Body of pancreas (tissue), 4 donors: ENCODE measurements around the gene LGR4. TPM values are rescaled to one million over a fixed set of nuclear protein-coding genes. Genes with fewer than 3 reads are reported as not detected.

Source experiments
- ATAC-seq: fragments of 150-250 bp; one replicate; pipeline ENCODE4 v1.9.1; 2016
- DNase-seq, 4 donors: peaks; one replicate each; pipeline ENCODE4 v3.0.0-alpha.2; 2019
- H3K27ac ChIP-seq, 4 donors: fragments of 200-600 bp; sonication (generic); 1 replicate in 3 of 4; 2 replicates in 1 of 4; pipeline versions ENCODE4 v1.5.1 to v1.6.1; 2016 to 2019; ENCODE audit warnings: mild to moderate bottlenecking in 1 of 4, mixed read lengths in 1 of 4, moderate library complexity in 1 of 4
- H3K27me3 ChIP-seq, 2 donors: fragments of 200-600 bp; sonication (generic); one replicate each; pipeline ENCODE4 v1.6.0; 2016; ENCODE audit warnings: mild to moderate bottlenecking in 1 of 2
- H3K36me3 ChIP-seq, 2 donors: fragments of 200-600 bp; sonication (generic); replicated peaks in 1 of 2; 2 replicates each; pipeline ENCODE4 v1.5.1; 2016; ENCODE audit warnings: low read depth in 2 of 2; ENCODE audit not compliant: insufficient read depth in 1 of 2
- H3K4me1 ChIP-seq: fragments of 200-600 bp; sonication (generic); one replicate; pipeline ENCODE4 v1.6.0; 2016
- H3K4me3 ChIP-seq, 2 donors: fragments of 200-600 bp; sonication (generic); 1 replicate in 1 of 2; 2 replicates in 1 of 2; pipeline ENCODE4 v1.5.1; 2016 to 2019
- H3K9me3 ChIP-seq, 3 donors: fragments of 200-600 bp; sonication (generic); 1 replicate in 2 of 3; 2 replicates in 1 of 3; pipeline ENCODE4 v1.5.1; 2016
- POLR2A ChIP-seq, 3 donors: fragments of 450-650 bp; IDR thresholded peaks; one replicate each; pipeline ENCODE4 v1.6.1; 2016; ENCODE audit warnings: antibody characterized with exemption in 3 of 3, mild to moderate bottlenecking in 2 of 3
- WGBS, 2 donors: methylation state at CpG; one replicate each; pipeline ENCODE4 v1.1.5; 2017; 5-methylcytosine and 5-hydroxymethylcytosine counted together
- intact Hi-C: fragments of 100-400 bp; cut with DNase I; formaldehyde crosslinking; loops from one replicate; pipeline ENCODE4 v1.15.1; 2023
- total RNA-seq, 2 donors: library from RNA; depleted of rRNA; stranded (reverse); fragments of >200 nt; gene quantifications; one replicate each; pipeline ENCODE4 v1.1.0, GENCODE V29; 2016
- TF ChIP-seq, protein P1 (sequence below), 7 experiments: fragments of 450-650 bp in 4 of 7; fragments of 200-600 bp in 3 of 7; sonication (generic) in 3 of 7; IDR thresholded peaks; one replicate each; pipeline ENCODE4 v1.5.1; 2016 to 2019; ENCODE audit warnings: antibody characterized with exemption in 7 of 7

LGR4 gene
- total RNA-seq, 2 donors from 2014 or later: 120 to 145 TPM

GRCh38 chr11:27487706-27488105 is 15.1 kb upstream of the LGR4 start:
- H3K4me3 ChIP-seq: no peak overlapping the region
- H3K4me1 ChIP-seq: peaks cover 4% of the 10 kb centered on the region
- no peak overlapping the region for H3K27ac ChIP-seq
- ATAC-seq (no peak), DNase-seq (no peak)
- no peaks in the 10 kb centered on the region for H3K27me3 ChIP-seq
- intact Hi-C loops: loop anchor here (5.0 to 10.0 kb wide), 2 partner anchors 203 to 305 kb away; no protein-coding TSS in a partner anchor
- TF ChIP-seq, protein P1, sequence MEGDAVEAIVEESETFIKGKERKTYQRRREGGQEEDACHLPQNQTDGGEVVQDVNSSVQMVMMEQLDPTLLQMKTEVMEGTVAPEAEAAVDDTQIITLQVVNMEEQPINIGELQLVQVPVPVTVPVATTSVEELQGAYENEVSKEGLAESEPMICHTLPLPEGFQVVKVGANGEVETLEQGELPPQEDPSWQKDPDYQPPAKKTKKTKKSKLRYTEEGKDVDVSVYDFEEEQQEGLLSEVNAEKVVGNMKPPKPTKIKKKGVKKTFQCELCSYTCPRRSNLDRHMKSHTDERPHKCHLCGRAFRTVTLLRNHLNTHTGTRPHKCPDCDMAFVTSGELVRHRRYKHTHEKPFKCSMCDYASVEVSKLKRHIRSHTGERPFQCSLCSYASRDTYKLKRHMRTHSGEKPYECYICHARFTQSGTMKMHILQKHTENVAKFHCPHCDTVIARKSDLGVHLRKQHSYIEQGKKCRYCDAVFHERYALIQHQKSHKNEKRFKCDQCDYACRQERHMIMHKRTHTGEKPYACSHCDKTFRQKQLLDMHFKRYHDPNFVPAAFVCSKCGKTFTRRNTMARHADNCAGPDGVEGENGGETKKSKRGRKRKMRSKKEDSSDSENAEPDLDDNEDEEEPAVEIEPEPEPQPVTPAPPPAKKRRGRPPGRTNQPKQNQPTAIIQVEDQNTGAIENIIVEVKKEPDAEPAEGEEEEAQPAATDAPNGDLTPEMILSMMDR (IDR thresholded peaks at IDR 0.05): no peak
- no peak for TF ChIP-seq POLR2A (IDR thresholded peaks at IDR 0.05)
- H3K9me3 ChIP-seq: no peaks in the 10 kb centered on the region
- WGBS, 2 donors: 76 to 87% methylated on average over 6 of the region's 6 CpGs
- H3K36me3 ChIP-seq: peaks cover 0 to 4% of the 10 kb centered on the region in 2 donors

DNA sequence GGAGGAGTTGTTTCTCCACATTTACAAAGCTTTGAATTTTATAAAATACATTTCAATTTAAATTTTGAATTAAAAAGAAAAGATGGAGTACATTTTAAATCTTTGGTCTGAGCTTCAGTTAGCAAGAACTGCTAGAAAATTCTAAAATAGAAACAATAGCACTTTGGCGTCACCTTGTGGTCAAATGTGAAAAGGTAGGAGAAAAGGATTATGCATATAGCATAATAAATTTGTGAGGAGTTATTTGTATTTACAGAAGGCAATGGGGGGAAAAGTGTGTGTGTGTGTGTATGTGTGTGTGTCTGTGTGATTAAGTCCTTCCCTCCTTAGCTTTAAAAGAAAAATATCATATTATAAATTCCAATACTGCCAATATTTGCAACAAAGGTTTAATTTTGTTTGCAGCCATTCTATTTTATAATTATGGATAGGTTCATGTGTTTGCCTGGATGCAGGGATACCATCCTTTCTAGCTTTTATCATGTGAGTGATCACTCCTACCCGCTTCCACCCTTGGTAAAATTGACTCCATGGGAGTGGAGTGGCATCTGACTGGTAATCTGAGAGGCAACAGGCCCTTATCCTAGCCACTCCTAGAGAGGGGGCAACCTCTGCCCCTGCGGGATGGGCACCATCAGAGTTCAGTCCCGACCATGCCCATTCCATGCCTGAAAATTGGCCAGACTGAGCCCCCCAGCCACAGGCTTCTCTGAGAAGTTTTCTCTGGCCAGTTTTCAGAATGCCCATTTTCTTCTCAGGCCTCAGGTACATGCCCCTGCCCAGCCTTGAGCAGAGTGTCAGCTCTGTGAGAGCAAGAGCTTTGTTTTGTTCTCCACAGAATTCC is 13.6 kb upstream of the LGR4 start:
- Histone ChIP-seq H3K4me3 (no peak overlapping the region), H3K27ac (no peak overlapping the region), H3K27me3 (no peaks in the 10 kb centered on the region), H3K4me1 (peaks cover 4% of the 10 kb centered on the region), H3K36me3 (no peaks in the 10 kb centered on the region), H3K9me3 (no peaks in the 10 kb centered on the region)
- DNase-seq: peak; percentile 49 to 63 (median 58)
- intact Hi-C loops: loop anchor here (5.0 to 10.0 kb wide), 2 partner anchors 201 to 304 kb away; no protein-coding TSS in a partner anchor
- 21 to 36% methylated on average over 4 of the region's 4 CpGs for WGBS, 2 donors
- TF ChIP-seq, protein P1 (IDR thresholded peaks at IDR 0.05): peak; percentile 85 to 98 (median 97)
- no peak for TF ChIP-seq POLR2A (IDR thresholded peaks at IDR 0.05)
- ATAC-seq: peak; percentile 75

GRCh38 chr11:27482793-27483192 is 10.2 kb upstream of the LGR4 start:
- no peaks in the 10 kb centered on the region for H3K9me3 ChIP-seq
- intact Hi-C loops: loop anchor here (10.0 kb wide), 1 partner anchor 198 kb away; no protein-coding TSS in a partner anchor
- ATAC-seq: no peak

DNA sequence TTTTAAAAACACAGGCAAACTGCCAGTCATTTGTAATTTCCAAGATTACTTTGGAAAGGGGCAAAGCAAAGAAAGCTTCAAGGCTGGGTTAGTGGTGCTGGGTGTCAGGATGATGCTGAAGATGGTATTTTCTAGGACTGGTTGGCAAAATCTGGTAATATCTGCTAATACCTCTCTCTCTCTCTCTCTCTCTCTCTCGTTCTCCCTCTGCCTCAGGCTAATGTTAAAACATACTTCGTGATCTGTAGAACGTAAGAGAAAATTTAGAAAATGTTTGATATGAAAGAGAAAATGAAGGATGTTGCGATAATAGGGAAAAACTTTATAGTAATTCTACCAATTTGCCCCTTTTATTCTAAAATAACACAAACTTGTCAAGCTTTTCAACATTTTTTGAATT is 9.4 kb upstream of the LGR4 start:
- Histone ChIP-seq H3K4me3 (no peak overlapping the region), H3K27ac (no peak overlapping the region), H3K36me3 (no peaks in the 10 kb centered on the region), H3K9me3 (no peaks in the 10 kb centered on the region), H3K27me3 (no peaks in the 10 kb centered on the region), H3K4me1 (peaks cover 4% of the 10 kb centered on the region)
- intact Hi-C loops: loop anchor here (10.0 kb wide), 1 partner anchor 197 kb away; no protein-coding TSS in a partner anchor
- TF ChIP-seq POLR2A (IDR thresholded peaks at IDR 0.05): no peak
- TF ChIP-seq, protein P1 (IDR thresholded peaks at IDR 0.05): no peak
- WGBS, 2 donors: 90 to 94% methylated on average over 4 of the region's 4 CpGs
- ATAC-seq: no peak
- no peak for DNase-seq

More at GRCh38 chr11:27482793-27483192, 10.2 kb upstream of the LGR4 start:
- Histone ChIP-seq H3K4me3 (no peak overlapping the region), H3K36me3 (no peaks in the 10 kb centered on the region), H3K4me1 (peaks cover 4% of the 10 kb centered on the region), H3K27me3 (no peaks in the 10 kb centered on the region), H3K27ac (no peak overlapping the region)
- WGBS, 2 donors: 91 to 96% methylated on average over 2 of the region's 2 CpGs
- DNase-seq: no peak
- TF ChIP-seq, protein P1 (IDR thresholded peaks at IDR 0.05): no peak
- no peak for TF ChIP-seq POLR2A (IDR thresholded peaks at IDR 0.05)
